Measurements from ENCODE around the gene TAF8. TPM values are rescaled to one million over a fixed set of nuclear protein-coding genes. Genes with fewer than 3 reads are reported as not detected.

The TAF8 gene
- total RNA-seq, 1 experiment from 2014 or later: 25.9 TPM

- DNase-seq: no peak
- Histone ChIP-seq H3K4me2 (ENCODE audit: low read depth, low read length, poor library complexity, severe bottlenecking) (no peak overlapping the region), H3K9me3 (ENCODE audit: low read length) (no peaks in the 10 kb centered on the region), H3K4me1 (ENCODE audit: low read length) (no peaks in the 10 kb centered on the region), H3K9me2 (replicated peaks; ENCODE audit: insufficient read depth, low read length) (no peaks in the 10 kb centered on the region), H2AFZ (ENCODE audit: low read length) (no peak overlapping the region), H3K36me3 (ENCODE audit: insufficient read depth, low read length) (0 out of 2 replicates have a peak, but pooled peaks cover 7% of the 10 kb centered on the region), H3K27ac (ENCODE audit: low read length) (no peak overlapping the region), H3K79me2 (ENCODE audit: low read length) (no peaks in the 10 kb centered on the region), H3K9ac (ENCODE audit: low read length) (no peak overlapping the region), H3K27me3 (ENCODE audit: low read length) (no peaks in the 10 kb centered on the region), H4K20me1 (ENCODE audit: insufficient read depth, low read depth, low read length) (no peaks in the 10 kb centered on the region), H3K4me3 (ENCODE audit: low read length) (no peak overlapping the region)
Observed at GRCh38 chr6:42078386-42078785, 28.1 kb downstream of the TAF8 start.

DNA sequence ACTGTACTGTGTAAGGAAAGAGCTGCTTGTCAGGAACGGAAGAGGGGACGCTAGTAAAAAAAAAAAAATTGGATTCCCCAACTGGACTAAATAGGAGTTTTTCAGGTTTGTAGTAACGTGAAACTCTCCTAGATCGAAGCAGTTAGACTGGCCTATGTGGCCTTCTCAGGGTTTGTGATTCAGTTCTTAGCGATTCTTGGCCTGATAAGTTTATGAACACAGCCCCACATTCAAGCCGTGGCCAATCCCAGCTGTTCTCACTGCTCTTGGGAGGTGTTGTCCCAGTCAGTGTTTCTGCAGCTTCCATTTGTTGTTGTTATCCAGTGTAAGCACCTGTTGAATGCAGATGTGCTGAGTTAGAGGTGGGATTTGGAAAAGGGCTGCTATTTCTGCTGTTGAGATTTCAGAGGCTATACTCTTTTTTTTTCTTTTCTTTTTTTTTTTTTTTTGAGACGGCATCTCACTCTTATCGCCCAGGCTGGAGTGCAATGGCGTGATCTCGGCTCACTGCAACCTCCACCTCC is 29.7 kb downstream of the TAF8 start:
- H3K4me1 ChIP-seq (ENCODE audit: low read length): no peaks in the 10 kb centered on the region
- no peak for DNase-seq
- no peak overlapping the region for H3K27ac ChIP-seq (ENCODE audit: low read length)
- H4K20me1 ChIP-seq (ENCODE audit: insufficient read depth, low read depth, low read length): no peaks in the 10 kb centered on the region
- 0 out of 2 replicates have a peak, but pooled peaks cover 5% of the 10 kb centered on the region for H3K36me3 ChIP-seq (ENCODE audit: insufficient read depth, low read length)
- no peaks in the 10 kb centered on the region for H3K9me3 ChIP-seq (ENCODE audit: low read length)
- no peak overlapping the region for H3K4me2 ChIP-seq (ENCODE audit: low read depth, low read length, poor library complexity, severe bottlenecking)
- no peak overlapping the region for H2AFZ ChIP-seq (ENCODE audit: low read length)
- no peak overlapping the region for H3K9ac ChIP-seq (ENCODE audit: low read length)
- no peaks in the 10 kb centered on the region for H3K79me2 ChIP-seq (ENCODE audit: low read length)
- no peak overlapping the region for H3K4me3 ChIP-seq (ENCODE audit: low read length)
- H3K9me2 ChIP-seq (replicated peaks; ENCODE audit: insufficient read depth, low read length): no peaks in the 10 kb centered on the region
- H3K27me3 ChIP-seq (ENCODE audit: low read length): no peaks in the 10 kb centered on the region

- Histone ChIP-seq H3K9me3 (ENCODE audit: low read length) (no peaks in the 10 kb centered on the region), H3K9ac (ENCODE audit: low read length) (no peak overlapping the region), H3K27ac (ENCODE audit: low read length) (no peak overlapping the region), H3K4me2 (ENCODE audit: low read depth, low read length, poor library complexity, severe bottlenecking) (no peak overlapping the region), H3K27me3 (ENCODE audit: low read length) (no peaks in the 10 kb centered on the region), H4K20me1 (ENCODE audit: insufficient read depth, low read depth, low read length) (no peaks in the 10 kb centered on the region), H3K9me2 (replicated peaks; ENCODE audit: insufficient read depth, low read length) (no peaks in the 10 kb centered on the region), H3K36me3 (ENCODE audit: insufficient read depth, low read length) (no peaks in the 10 kb centered on the region), H2AFZ (ENCODE audit: low read length) (no peak overlapping the region), H3K79me2 (ENCODE audit: low read length) (no peaks in the 10 kb centered on the region), H3K4me3 (ENCODE audit: low read length) (no peak overlapping the region), H3K4me1 (ENCODE audit: low read length) (no peaks in the 10 kb centered on the region)
- DNase-seq: no peak
Observed at GRCh38 chr6:42083530-42083929, 33.2 kb downstream of the TAF8 start.

DNA sequence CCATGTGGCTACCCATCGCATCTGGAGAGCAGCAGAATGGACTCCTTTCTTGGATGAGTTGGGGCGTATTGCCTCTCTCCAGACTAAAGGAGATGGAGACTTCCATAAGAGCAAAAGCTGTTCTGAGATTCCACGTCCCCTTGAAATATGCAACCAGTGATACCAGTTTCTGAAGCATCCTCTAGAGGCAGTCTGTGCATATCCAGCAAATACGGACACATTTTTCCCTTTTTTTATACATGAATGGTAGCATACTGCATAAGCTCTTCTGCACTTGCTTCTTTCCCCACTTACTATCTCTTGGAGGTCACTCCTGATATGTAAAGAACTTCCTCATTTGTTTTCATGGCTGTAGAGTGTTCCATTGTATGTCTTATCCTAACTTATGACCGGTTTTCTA is 34.6 kb downstream of the TAF8 start:
- Histone ChIP-seq H3K27me3 (ENCODE audit: low read length) (no peaks in the 10 kb centered on the region), H3K9me2 (replicated peaks; ENCODE audit: insufficient read depth, low read length) (no peaks in the 10 kb centered on the region)

GRCh38 chr6:42086046-42087035 is 36.0 kb downstream of the TAF8 start:
- Histone ChIP-seq H3K27me3 (ENCODE audit: low read length) (no peaks in the 10 kb centered on the region), H3K4me2 (ENCODE audit: low read depth, low read length, poor library complexity, severe bottlenecking) (no peak overlapping the region), H2AFZ (ENCODE audit: low read length) (no peak overlapping the region), H3K36me3 (ENCODE audit: insufficient read depth, low read length) (no peaks in the 10 kb centered on the region), H4K20me1 (ENCODE audit: insufficient read depth, low read depth, low read length) (no peaks in the 10 kb centered on the region), H3K4me1 (ENCODE audit: low read length) (no peaks in the 10 kb centered on the region), H3K9ac (ENCODE audit: low read length) (no peak overlapping the region), H3K79me2 (ENCODE audit: low read length) (no peaks in the 10 kb centered on the region), H3K27ac (ENCODE audit: low read length) (no peak overlapping the region), H3K9me3 (ENCODE audit: low read length) (no peaks in the 10 kb centered on the region), H3K9me2 (replicated peaks; ENCODE audit: insufficient read depth, low read length) (no peaks in the 10 kb centered on the region), H3K4me3 (ENCODE audit: low read length) (no peak overlapping the region)
- no peak for DNase-seq

More for the DNA sequence above, 34.6 kb downstream of the TAF8 start:
- no peaks in the 10 kb centered on the region for H3K36me3 ChIP-seq (ENCODE audit: insufficient read depth, low read length)
- no peak overlapping the region for H2AFZ ChIP-seq (ENCODE audit: low read length)
- H4K20me1 ChIP-seq (ENCODE audit: insufficient read depth, low read depth, low read length): no peaks in the 10 kb centered on the region
- no peak overlapping the region for H3K27ac ChIP-seq (ENCODE audit: low read length)
- no peak overlapping the region for H3K9ac ChIP-seq (ENCODE audit: low read length)
- no peaks in the 10 kb centered on the region for H3K9me3 ChIP-seq (ENCODE audit: low read length)
- H3K4me1 ChIP-seq (ENCODE audit: low read length): no peaks in the 10 kb centered on the region
- H3K79me2 ChIP-seq (ENCODE audit: low read length): no peaks in the 10 kb centered on the region
- DNase-seq: no peak
- no peak overlapping the region for H3K4me2 ChIP-seq (ENCODE audit: low read depth, low read length, poor library complexity, severe bottlenecking)
- no peak overlapping the region for H3K4me3 ChIP-seq (ENCODE audit: low read length)

GRCh38 chr6:42088101-42088591 is 37.8 kb downstream of the TAF8 start:
- no peak overlapping the region for H3K4me2 ChIP-seq (ENCODE audit: low read depth, low read length, poor library complexity, severe bottlenecking)

GRCh38 chr6:42090819-42091717 is 40.7 kb downstream of the TAF8 start:
- H3K4me2 ChIP-seq (ENCODE audit: low read depth, low read length, poor library complexity, severe bottlenecking): no peak overlapping the region
- no peak overlapping the region for H2AFZ ChIP-seq (ENCODE audit: low read length)
- DNase-seq: no peak
- no peak overlapping the region for H3K27ac ChIP-seq (ENCODE audit: low read length)
- no peaks in the 10 kb centered on the region for H3K27me3 ChIP-seq (ENCODE audit: low read length)
- no peaks in the 10 kb centered on the region for H3K4me1 ChIP-seq (ENCODE audit: low read length)
- no peaks in the 10 kb centered on the region for H4K20me1 ChIP-seq (ENCODE audit: insufficient read depth, low read depth, low read length)
- H3K9me2 ChIP-seq (replicated peaks; ENCODE audit: insufficient read depth, low read length): no peaks in the 10 kb centered on the region
- no peak overlapping the region for H3K4me3 ChIP-seq (ENCODE audit: low read length)
- no peaks in the 10 kb centered on the region for H3K9me3 ChIP-seq (ENCODE audit: low read length)
- no peaks in the 10 kb centered on the region for H3K79me2 ChIP-seq (ENCODE audit: low read length)
- H3K36me3 ChIP-seq (ENCODE audit: insufficient read depth, low read length): no peaks in the 10 kb centered on the region
- no peak overlapping the region for H3K9ac ChIP-seq (ENCODE audit: low read length)

More at GRCh38 chr6:42088101-42088591, 37.8 kb downstream of the TAF8 start:
- no peak for DNase-seq
- Histone ChIP-seq H2AFZ (ENCODE audit: low read length) (no peak overlapping the region), H3K9me3 (ENCODE audit: low read length) (no peaks in the 10 kb centered on the region), H3K4me3 (ENCODE audit: low read length) (no peak overlapping the region), H4K20me1 (ENCODE audit: insufficient read depth, low read depth, low read length) (no peaks in the 10 kb centered on the region), H3K79me2 (ENCODE audit: low read length) (no peaks in the 10 kb centered on the region), H3K27ac (ENCODE audit: low read length) (no peak overlapping the region), H3K9me2 (replicated peaks; ENCODE audit: insufficient read depth, low read length) (no peaks in the 10 kb centered on the region), H3K9ac (ENCODE audit: low read length) (no peak overlapping the region), H3K4me1 (ENCODE audit: low read length) (no peaks in the 10 kb centered on the region), H3K36me3 (ENCODE audit: insufficient read depth, low read length) (no peaks in the 10 kb centered on the region), H3K27me3 (ENCODE audit: low read length) (no peaks in the 10 kb centered on the region)

GRCh38 chr6:42091718-42092023 is 41.3 kb downstream of the TAF8 start:
- no peaks in the 10 kb centered on the region for H3K36me3 ChIP-seq (ENCODE audit: insufficient read depth, low read length)
- no peaks in the 10 kb centered on the region for H3K9me3 ChIP-seq (ENCODE audit: low read length)
- no peaks in the 10 kb centered on the region for H4K20me1 ChIP-seq (ENCODE audit: insufficient read depth, low read depth, low read length)
- no peaks in the 10 kb centered on the region for H3K79me2 ChIP-seq (ENCODE audit: low read length)
- no peak overlapping the region for H2AFZ ChIP-seq (ENCODE audit: low read length)
- no peak overlapping the region for H3K9ac ChIP-seq (ENCODE audit: low read length)
- H3K9me2 ChIP-seq (replicated peaks; ENCODE audit: insufficient read depth, low read length): no peaks in the 10 kb centered on the region
- H3K4me3 ChIP-seq (ENCODE audit: low read length): no peak overlapping the region
- DNase-seq: no peak
- H3K4me2 ChIP-seq (ENCODE audit: low read depth, low read length, poor library complexity, severe bottlenecking): no peak overlapping the region
- no peaks in the 10 kb centered on the region for H3K4me1 ChIP-seq (ENCODE audit: low read length)
- no peaks in the 10 kb centered on the region for H3K27me3 ChIP-seq (ENCODE audit: low read length)
- H3K27ac ChIP-seq (ENCODE audit: low read length): no peak overlapping the region
